OCI-LY7 (cell line): Measurements from ENCODE around the gene ITGB8. TPM values are rescaled to one million over a fixed set of nuclear protein-coding genes. Genes with fewer than 3 reads are reported as not detected.

Experiments used
- BruUV-seq: library from RNA; stranded (reverse); fragments of 400-500 nt; replicated peaks from 2 replicates; lab custom pipeline; 2021; lab: Mats Ljungman, UMichigan
- CTCF ChIA-PET: fragments of 300-600 bp; sonication (Branson Sonifier 250); formaldehyde crosslinking; loops from one replicate; lab custom pipeline; 2022; ENCODE audit warnings: antibody characterized with exemption; ENCODE audit not compliant: unreplicated experiment; lab: Charles Lee
- POLR2A ChIA-PET: fragments of 300-600 bp; sonication (Branson Sonifier 250); formaldehyde crosslinking; loops from one replicate; lab custom pipeline; 2022; ENCODE audit warnings: antibody characterized with exemption; lab: Charles Lee
- DNase-seq: peaks from one replicate; pipeline ENCODE4 v3.0.0-alpha.2; 2015; ENCODE audit warnings: low spot score
- H2AFZ ChIP-seq: fragments of 200-600 bp; sonication (generic), shearing (Covaris generic); 2 replicates; pipeline ENCODE4 v1.6.1; 2014; ENCODE audit warnings: mild to moderate bottlenecking, antibody characterized with exemption, low read length, moderate library complexity
- H3K27ac ChIP-seq: fragments of 200-600 bp; sonication (generic); 2 replicates; pipeline ENCODE4 v1.5.1; 2014; ENCODE audit warnings: mixed run types, low read depth, mild to moderate bottlenecking, moderate library complexity, low read length, inconsistent platforms; ENCODE audit not compliant: poor library complexity, severe bottlenecking
- H3K36me3 ChIP-seq: fragments of 200-600 bp; sonication (generic); 2 replicates; pipeline ENCODE4 v1.6.1; 2014; ENCODE audit warnings: mild to moderate bottlenecking, antibody characterized with exemption, low read length, moderate library complexity, mixed read lengths; ENCODE audit not compliant: insufficient read depth
- H3K4me1 ChIP-seq: fragments of 200-600 bp; sonication (generic); 2 replicates; pipeline ENCODE4 v1.5.1; 2014; ENCODE audit warnings: mild to moderate bottlenecking, low read length; ENCODE audit not compliant: insufficient read depth, poor library complexity, severe bottlenecking
- H3K4me2 ChIP-seq: fragments of 200-600 bp; sonication (generic); 2 replicates; pipeline ENCODE4 v1.6.1; 2014; ENCODE audit warnings: mild to moderate bottlenecking, low read length
- H3K4me3 ChIP-seq: fragments of 200-600 bp; sonication (generic); 2 replicates; pipeline ENCODE4 v1.5.1; 2014; ENCODE audit warnings: mild to moderate bottlenecking, low read depth, low read length; ENCODE audit not compliant: poor library complexity, severe bottlenecking
- H3K79me2 ChIP-seq: fragments of 200-600 bp; sonication (generic); 2 replicates; pipeline ENCODE4 v1.6.1; 2016; ENCODE audit warnings: low read depth, mild to moderate bottlenecking, low read length, moderate library complexity, mixed read lengths; ENCODE audit not compliant: insufficient read depth
- H3K9me2 ChIP-seq: fragments of 200-600 bp; sonication (generic); 2 replicates; pipeline ENCODE4 v1.6.1; 2016; ENCODE audit warnings: mild to moderate bottlenecking, low read length, mixed read lengths; ENCODE audit not compliant: insufficient read depth
- H3K9me3 ChIP-seq: fragments of 200-600 bp; sonication (generic); 2 replicates; pipeline ENCODE4 v1.6.1; 2014; ENCODE audit warnings: mild to moderate bottlenecking, mixed run types, low read length, mixed read lengths
- H4K20me1 ChIP-seq: fragments of 200-600 bp; sonication (generic); 2 replicates; pipeline ENCODE4 v1.6.1; 2014; ENCODE audit warnings: mild to moderate bottlenecking, antibody characterized with exemption, low read length, moderate library complexity, mixed read lengths; ENCODE audit not compliant: insufficient read depth
- EZH2phosphoT487 ChIP-seq: fragments of 200-600 bp; sonication (generic); IDR thresholded peaks from 2 replicates; pipeline ENCODE4 v1.6.1; 2018; ENCODE audit warnings: low read depth, borderline replicate concordance, mild to moderate bottlenecking, mixed run types, antibody characterized with exemption, low read length, moderate library complexity, mixed read lengths
- intact Hi-C: fragments of 100-400 bp; cut with micrococcal nuclease; formaldehyde crosslinking; loops from one replicate; pipeline ENCODE4 v1.10.0; 2022; ENCODE audit not compliant: unreplicated experiment
- total RNA-seq, 2 experiments: library from RNA; depleted of rRNA in 1 of 2; stranded (reverse); fragments of >200 nt in 1 of 2; shearing (Covaris generic) in 1 of 2; gene quantifications; 2 replicates each; pipeline ENCODE4 v1.2.3, GENCODE V29; 2014 to 2022
- TF ChIP-seq, protein P1 (sequence below): fragments of 200-600 bp; sonication (generic); conservative IDR thresholded peaks from 2 replicates; pipeline ENCODE4 v1.5.1; 2014; ENCODE audit warnings: mild to moderate bottlenecking, antibody characterized with exemption, low read length, moderate library complexity, mixed read lengths

The ITGB8 gene
- total RNA-seq, 2 experiments from 2014 or later: not detected

GRCh38 chr7:20395104-20395503 lies 64.4 kb downstream of the ITGB8 start:
- H3K4me3 ChIP-seq: no peak overlapping the region

GRCh38 chr7:20395511-20395910 lies 64.8 kb downstream of the ITGB8 start:
- H3K4me3 ChIP-seq: no peak overlapping the region
- H3K9me3 ChIP-seq: no peaks in the 10 kb centered on the region
- CTCF ChIA-PET: no interaction called here
- no peak for DNase-seq
- BruUV-seq: no TSS peak
- intact Hi-C loops: no loop called here
- POLR2A ChIA-PET: no interaction called here
- no peak overlapping the region for H3K4me2 ChIP-seq
- no peak overlapping the region for H2AFZ ChIP-seq
- H3K4me1 ChIP-seq: no peaks in the 10 kb centered on the region
- no peaks in the 10 kb centered on the region for H3K79me2 ChIP-seq
- H4K20me1 ChIP-seq: no peaks in the 10 kb centered on the region
- no peak overlapping the region for H3K27ac ChIP-seq
- no peaks in the 10 kb centered on the region for H3K36me3 ChIP-seq
- no peaks in the 10 kb centered on the region for H3K9me2 ChIP-seq
- no peak for TF ChIP-seq EZH2phosphoT487
- TF ChIP-seq, protein P1, sequence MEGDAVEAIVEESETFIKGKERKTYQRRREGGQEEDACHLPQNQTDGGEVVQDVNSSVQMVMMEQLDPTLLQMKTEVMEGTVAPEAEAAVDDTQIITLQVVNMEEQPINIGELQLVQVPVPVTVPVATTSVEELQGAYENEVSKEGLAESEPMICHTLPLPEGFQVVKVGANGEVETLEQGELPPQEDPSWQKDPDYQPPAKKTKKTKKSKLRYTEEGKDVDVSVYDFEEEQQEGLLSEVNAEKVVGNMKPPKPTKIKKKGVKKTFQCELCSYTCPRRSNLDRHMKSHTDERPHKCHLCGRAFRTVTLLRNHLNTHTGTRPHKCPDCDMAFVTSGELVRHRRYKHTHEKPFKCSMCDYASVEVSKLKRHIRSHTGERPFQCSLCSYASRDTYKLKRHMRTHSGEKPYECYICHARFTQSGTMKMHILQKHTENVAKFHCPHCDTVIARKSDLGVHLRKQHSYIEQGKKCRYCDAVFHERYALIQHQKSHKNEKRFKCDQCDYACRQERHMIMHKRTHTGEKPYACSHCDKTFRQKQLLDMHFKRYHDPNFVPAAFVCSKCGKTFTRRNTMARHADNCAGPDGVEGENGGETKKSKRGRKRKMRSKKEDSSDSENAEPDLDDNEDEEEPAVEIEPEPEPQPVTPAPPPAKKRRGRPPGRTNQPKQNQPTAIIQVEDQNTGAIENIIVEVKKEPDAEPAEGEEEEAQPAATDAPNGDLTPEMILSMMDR: no peak

More at GRCh38 chr7:20395104-20395503, 64.4 kb downstream of the ITGB8 start:
- Histone ChIP-seq H3K4me1 (no peaks in the 10 kb centered on the region), H3K36me3 (no peaks in the 10 kb centered on the region), H3K4me2 (no peak overlapping the region), H3K27ac (no peak overlapping the region), H3K79me2 (no peaks in the 10 kb centered on the region), H3K9me2 (no peaks in the 10 kb centered on the region), H2AFZ (no peak overlapping the region), H3K9me3 (no peaks in the 10 kb centered on the region), H4K20me1 (no peaks in the 10 kb centered on the region)
- ChIA-PET CTCF (no interaction called here), POLR2A (no interaction called here)
- TF ChIP-seq EZH2phosphoT487: no peak
- TF ChIP-seq, protein P1: no peak
- intact Hi-C loops: no loop called here
- no peak for DNase-seq
- BruUV-seq: no TSS peak

GRCh38 chr7:20399521-20399920 lies 68.8 kb downstream of the ITGB8 start:
- Histone ChIP-seq H4K20me1 (no peaks in the 10 kb centered on the region), H3K4me2 (no peak overlapping the region), H3K79me2 (no peaks in the 10 kb centered on the region), H3K4me1 (no peaks in the 10 kb centered on the region), H3K27ac (no peak overlapping the region), H3K9me2 (no peaks in the 10 kb centered on the region), H3K9me3 (no peaks in the 10 kb centered on the region), H3K36me3 (no peaks in the 10 kb centered on the region), H2AFZ (no peak overlapping the region), H3K4me3 (no peak overlapping the region)
- no TSS peak for BruUV-seq
- TF ChIP-seq EZH2phosphoT487: no peak
- ChIA-PET CTCF (no interaction called here), POLR2A (no interaction called here)
- intact Hi-C loops: no loop called here
- DNase-seq: no peak
